ENCODE measurements around the gene CCDC126. TPM values are rescaled to one million over a fixed set of nuclear protein-coding genes. Genes with fewer than 3 reads are reported as not detected.

CCDC126 gene, protein sequence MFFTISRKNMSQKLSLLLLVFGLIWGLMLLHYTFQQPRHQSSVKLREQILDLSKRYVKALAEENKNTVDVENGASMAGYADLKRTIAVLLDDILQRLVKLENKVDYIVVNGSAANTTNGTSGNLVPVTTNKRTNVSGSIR
- 6.4 and 9.2 TPM in 2 replicates for total RNA-seq

DNA sequence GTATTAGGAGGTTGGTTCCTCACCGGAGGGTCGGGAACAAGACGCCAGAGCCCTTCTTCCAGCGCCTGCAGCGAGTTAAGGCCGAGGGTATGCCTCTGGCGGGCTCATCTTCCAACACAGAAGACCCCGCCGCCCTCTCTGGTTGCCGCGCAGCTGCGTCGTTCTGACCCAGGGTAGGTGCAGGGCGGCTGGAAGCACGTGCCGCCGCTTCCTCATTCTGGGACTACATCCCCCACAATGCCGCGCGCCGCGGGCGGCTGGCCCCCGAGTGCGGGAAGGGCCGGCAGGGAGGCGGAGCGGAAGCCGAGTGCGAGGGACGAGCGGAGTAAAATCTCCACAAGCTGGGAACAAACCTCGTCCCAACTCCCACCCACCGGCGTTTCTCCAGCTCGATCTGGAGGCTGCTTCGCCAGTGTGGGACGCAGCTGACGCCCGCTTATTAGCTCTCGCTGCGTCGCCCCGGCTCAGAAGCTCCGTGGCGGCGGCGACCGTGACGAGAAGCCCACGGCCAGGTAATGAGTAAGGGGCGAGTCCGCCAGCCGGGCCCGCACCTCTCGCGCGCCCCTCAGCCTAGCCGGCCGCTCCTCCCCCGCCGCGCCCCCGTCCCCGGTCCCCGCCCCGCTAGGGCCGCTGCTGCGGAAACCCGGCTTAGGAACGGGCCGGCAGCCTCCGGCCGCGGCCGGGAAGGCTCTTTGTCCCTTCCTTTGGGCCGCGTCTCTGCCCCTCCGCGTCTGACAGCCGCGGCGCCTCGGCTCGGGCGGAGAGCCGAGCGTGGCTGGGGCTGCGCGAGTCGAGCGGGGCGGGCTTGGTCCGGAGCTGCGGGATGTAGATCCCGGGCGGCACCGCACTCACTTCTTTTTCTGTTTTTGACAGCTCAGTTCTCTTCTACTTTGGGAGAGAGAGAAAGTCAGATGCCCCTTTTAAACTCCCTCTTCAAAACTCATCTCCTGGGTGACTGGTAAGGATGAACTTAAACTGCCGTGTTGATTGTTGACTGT lies at the start of gene CCDC126:
TSS of gene CCDC126 (plus strand) at position 289 of the 998 bp plus-strand sequence. CDS start 13,934 bp downstream, outside the sequence.

DNA sequence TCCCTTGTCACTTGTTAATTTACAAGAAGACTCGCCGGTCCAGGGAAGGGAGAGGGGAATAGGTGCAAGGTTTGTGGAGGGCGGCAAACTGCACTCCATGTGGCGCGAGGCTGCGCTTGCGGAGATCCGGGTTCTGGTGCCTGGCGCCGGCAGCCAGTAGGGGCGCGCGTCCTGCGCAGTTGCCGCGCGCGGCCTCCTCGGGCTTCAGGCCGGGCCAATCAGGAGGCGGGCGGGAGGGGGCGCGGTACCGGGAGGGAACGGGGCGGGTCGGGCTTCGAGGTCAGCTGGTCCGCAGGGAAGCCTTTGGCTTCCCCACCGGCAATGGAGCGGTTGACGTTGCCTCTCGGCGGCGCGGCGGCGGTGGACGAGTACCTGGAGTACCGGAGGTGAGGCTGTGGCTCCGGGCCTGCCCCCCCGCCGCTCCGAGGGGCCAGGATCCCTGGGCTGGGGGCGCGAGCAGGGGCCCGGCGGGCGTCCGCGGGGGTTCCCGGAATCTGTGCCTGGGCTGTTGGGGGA lies 82.8 kb downstream of the CCDC126 start, which contains the start of gene FAM221A:
TSS of gene FAM221A (plus strand) at position 302 of the 516 bp plus-strand sequence. CDS start at position 322, 20 bp downstream.

Other genes with a start within 250 kb of the CCDC126 start
- gene IGF2BP3, start 126.9 kb upstream of the CCDC126 start, total RNA-seq, result 14.6 and 17.7 TPM in 2 replicates
- gene TRA2A, start 65.4 kb upstream of the CCDC126 start, total RNA-seq, result 15.0 and 17.7 TPM in 2 replicates
- 0.56 and 0.64 TPM in 2 replicates for gene FAM221A, start 82.8 kb downstream of the CCDC126 start, total RNA-seq
- not detected in 2 replicates for gene STK31, start 112.8 kb downstream of the CCDC126 start, total RNA-seq

Measured in cardiac ventricle fibroblast (primary cell).